ENCODE data around the gene ERN1.

The ERN1 gene

GRCh38 chr17:64091116-64091515 lies 38.8 kb downstream of the ERN1 start:
- no peak overlapping the region for H3K4me3 ChIP-seq (ENCODE audit: low read depth, low read length)
- no peaks in the 10 kb centered on the region for H3K4me1 ChIP-seq (ENCODE audit: control insufficient read depth, insufficient read depth, low read length)

GRCh38 chr17:64090144-64090543 lies 39.8 kb downstream of the ERN1 start:
- H3K36me3 ChIP-seq (ENCODE audit: control insufficient read depth in 2 of 2, insufficient read depth in 1 of 2, low read length in 2 of 2), result no peaks in the 10 kb centered on the region
- ChIA-PET CTCF (interaction anchor here (0.6 to 1.2 kb wide), 3 partner anchors 43 to 178 kb away, joined by 3 to 4 read pairs (median 4); no protein-coding TSS in a partner anchor), POLR2A (no interaction called here)
- no peak overlapping the region for H3K4me3 ChIP-seq (ENCODE audit: low read depth, low read length)
- no peaks in the 10 kb centered on the region for H3K4me1 ChIP-seq (ENCODE audit: control insufficient read depth, insufficient read depth, low read length)
- TF ChIP-seq ZNF843 (tag by site-specific recombination; IDR thresholded peaks at IDR 0.05) (no peak), ZNF544 (tag by site-specific recombination; IDR thresholded peaks at IDR 0.05) (no peak), ZNF549 (tag by site-specific recombination; IDR thresholded peaks at IDR 0.05) (no peak), ZFP37 (tag by site-specific recombination; IDR thresholded peaks at IDR 0.05) (no peak), ZXDB (tag by site-specific recombination; IDR thresholded peaks at IDR 0.05) (no peak), YY1 (tag by site-specific recombination; IDR thresholded peaks at IDR 0.05) (no peak), HOXC10 (CRISPR knock-in tag; IDR thresholded peaks at IDR 0.05) (no peak), ZNF600 (tag by site-specific recombination; IDR thresholded peaks at IDR 0.05) (no peak), ZNF16 (tag by site-specific recombination; IDR thresholded peaks at IDR 0.05; ENCODE audit: low read depth) (no peak), SP2 (tag by site-specific recombination; IDR thresholded peaks at IDR 0.05) (no peak), ZNF335 (tag by site-specific recombination; conservative IDR thresholded peaks at IDR 0.05) (no peak), ZNF239 (tag by site-specific recombination; IDR thresholded peaks at IDR 0.05) (no peak), ZNF830 (tag by site-specific recombination; IDR thresholded peaks at IDR 0.05; ENCODE audit: low read depth) (no peak), ZNF629 (tag by site-specific recombination; IDR thresholded peaks at IDR 0.05) (no peak), ZBTB7A (tag by site-specific recombination; IDR thresholded peaks at IDR 0.05; ENCODE audit: low read depth) (no peak), KLF7 (tag by site-specific recombination; IDR thresholded peaks at IDR 0.05; ENCODE audit: borderline replicate concordance) (no peak), ZNF324 (tag by site-specific recombination; IDR thresholded peaks at IDR 0.05) (no peak)
- TF ChIP-seq, protein P1, sequence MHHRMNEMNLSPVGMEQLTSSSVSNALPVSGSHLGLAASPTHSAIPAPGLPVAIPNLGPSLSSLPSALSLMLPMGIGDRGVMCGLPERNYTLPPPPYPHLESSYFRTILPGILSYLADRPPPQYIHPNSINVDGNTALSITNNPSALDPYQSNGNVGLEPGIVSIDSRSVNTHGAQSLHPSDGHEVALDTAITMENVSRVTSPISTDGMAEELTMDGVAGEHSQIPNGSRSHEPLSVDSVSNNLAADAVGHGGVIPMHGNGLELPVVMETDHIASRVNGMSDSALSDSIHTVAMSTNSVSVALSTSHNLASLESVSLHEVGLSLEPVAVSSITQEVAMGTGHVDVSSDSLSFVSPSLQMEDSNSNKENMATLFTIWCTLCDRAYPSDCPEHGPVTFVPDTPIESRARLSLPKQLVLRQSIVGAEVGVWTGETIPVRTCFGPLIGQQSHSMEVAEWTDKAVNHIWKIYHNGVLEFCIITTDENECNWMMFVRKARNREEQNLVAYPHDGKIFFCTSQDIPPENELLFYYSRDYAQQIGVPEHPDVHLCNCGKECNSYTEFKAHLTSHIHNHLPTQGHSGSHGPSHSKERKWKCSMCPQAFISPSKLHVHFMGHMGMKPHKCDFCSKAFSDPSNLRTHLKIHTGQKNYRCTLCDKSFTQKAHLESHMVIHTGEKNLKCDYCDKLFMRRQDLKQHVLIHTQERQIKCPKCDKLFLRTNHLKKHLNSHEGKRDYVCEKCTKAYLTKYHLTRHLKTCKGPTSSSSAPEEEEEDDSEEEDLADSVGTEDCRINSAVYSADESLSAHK (tag by site-specific recombination; IDR thresholded peaks at IDR 0.05), result no peak
- TF ChIP-seq, protein P2, sequence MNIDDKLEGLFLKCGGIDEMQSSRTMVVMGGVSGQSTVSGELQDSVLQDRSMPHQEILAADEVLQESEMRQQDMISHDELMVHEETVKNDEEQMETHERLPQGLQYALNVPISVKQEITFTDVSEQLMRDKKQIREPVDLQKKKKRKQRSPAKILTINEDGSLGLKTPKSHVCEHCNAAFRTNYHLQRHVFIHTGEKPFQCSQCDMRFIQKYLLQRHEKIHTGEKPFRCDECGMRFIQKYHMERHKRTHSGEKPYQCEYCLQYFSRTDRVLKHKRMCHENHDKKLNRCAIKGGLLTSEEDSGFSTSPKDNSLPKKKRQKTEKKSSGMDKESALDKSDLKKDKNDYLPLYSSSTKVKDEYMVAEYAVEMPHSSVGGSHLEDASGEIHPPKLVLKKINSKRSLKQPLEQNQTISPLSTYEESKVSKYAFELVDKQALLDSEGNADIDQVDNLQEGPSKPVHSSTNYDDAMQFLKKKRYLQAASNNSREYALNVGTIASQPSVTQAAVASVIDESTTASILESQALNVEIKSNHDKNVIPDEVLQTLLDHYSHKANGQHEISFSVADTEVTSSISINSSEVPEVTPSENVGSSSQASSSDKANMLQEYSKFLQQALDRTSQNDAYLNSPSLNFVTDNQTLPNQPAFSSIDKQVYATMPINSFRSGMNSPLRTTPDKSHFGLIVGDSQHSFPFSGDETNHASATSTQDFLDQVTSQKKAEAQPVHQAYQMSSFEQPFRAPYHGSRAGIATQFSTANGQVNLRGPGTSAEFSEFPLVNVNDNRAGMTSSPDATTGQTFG (tag by site-specific recombination; IDR thresholded peaks at IDR 0.05; ENCODE audit: borderline replicate concordance), result no peak
- TF ChIP-seq, protein P3, sequence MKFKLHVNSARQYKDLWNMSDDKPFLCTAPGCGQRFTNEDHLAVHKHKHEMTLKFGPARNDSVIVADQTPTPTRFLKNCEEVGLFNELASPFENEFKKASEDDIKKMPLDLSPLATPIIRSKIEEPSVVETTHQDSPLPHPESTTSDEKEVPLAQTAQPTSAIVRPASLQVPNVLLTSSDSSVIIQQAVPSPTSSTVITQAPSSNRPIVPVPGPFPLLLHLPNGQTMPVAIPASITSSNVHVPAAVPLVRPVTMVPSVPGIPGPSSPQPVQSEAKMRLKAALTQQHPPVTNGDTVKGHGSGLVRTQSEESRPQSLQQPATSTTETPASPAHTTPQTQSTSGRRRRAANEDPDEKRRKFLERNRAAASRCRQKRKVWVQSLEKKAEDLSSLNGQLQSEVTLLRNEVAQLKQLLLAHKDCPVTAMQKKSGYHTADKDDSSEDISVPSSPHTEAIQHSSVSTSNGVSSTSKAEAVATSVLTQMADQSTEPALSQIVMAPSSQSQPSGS (tag by site-specific recombination; IDR thresholded peaks at IDR 0.05; ENCODE audit: low read depth), result no peak
- H3K9me3 ChIP-seq (ENCODE audit: control insufficient read depth, insufficient read depth, low read depth, low read length), result no peaks in the 10 kb centered on the region
- no peak overlapping the region for H3K27ac ChIP-seq (ENCODE audit: extremely low read depth, low read depth, low read length)

More at GRCh38 chr17:64091116-64091515, 38.8 kb downstream of the ERN1 start:
- no peak overlapping the region for H3K27ac ChIP-seq (ENCODE audit: extremely low read depth, low read depth, low read length)
- no peaks in the 10 kb centered on the region for H3K36me3 ChIP-seq (ENCODE audit: control insufficient read depth in 2 of 2, insufficient read depth in 1 of 2, low read length in 2 of 2)
- CTCF ChIA-PET, result no interaction called here
- POLR2A ChIA-PET, result no interaction called here
- H3K9me3 ChIP-seq (ENCODE audit: control insufficient read depth, insufficient read depth, low read depth, low read length), result no peaks in the 10 kb centered on the region
- no peak for TF ChIP-seq ZNF837 (tag by site-specific recombination; IDR thresholded peaks at IDR 0.05)
- no peak for TF ChIP-seq ZNF747 (tag by site-specific recombination; IDR thresholded peaks at IDR 0.05)

All from HEK293 (cell line).